Astrocyte (in vitro differentiated cells and primary cell): ENCODE data around the gene RAPGEF3.

ENCODE experiments used
- EZH2 ChIP-seq: IDR thresholded peaks from 2 replicates; pipeline ENCODE4 v1.6.1; 2012; ENCODE audit warnings: mild to moderate bottlenecking, low read length, inconsistent platforms; ENCODE audit not compliant: insufficient read depth
- TF ChIP-seq, protein P1 (sequence below): IDR thresholded peaks from 2 replicates; pipeline ENCODE4 v1.5.1; 2011; ENCODE audit warnings: low read depth, mild to moderate bottlenecking, inconsistent platforms, low read length, moderate library complexity; ENCODE audit not compliant: insufficient read depth

DNA sequence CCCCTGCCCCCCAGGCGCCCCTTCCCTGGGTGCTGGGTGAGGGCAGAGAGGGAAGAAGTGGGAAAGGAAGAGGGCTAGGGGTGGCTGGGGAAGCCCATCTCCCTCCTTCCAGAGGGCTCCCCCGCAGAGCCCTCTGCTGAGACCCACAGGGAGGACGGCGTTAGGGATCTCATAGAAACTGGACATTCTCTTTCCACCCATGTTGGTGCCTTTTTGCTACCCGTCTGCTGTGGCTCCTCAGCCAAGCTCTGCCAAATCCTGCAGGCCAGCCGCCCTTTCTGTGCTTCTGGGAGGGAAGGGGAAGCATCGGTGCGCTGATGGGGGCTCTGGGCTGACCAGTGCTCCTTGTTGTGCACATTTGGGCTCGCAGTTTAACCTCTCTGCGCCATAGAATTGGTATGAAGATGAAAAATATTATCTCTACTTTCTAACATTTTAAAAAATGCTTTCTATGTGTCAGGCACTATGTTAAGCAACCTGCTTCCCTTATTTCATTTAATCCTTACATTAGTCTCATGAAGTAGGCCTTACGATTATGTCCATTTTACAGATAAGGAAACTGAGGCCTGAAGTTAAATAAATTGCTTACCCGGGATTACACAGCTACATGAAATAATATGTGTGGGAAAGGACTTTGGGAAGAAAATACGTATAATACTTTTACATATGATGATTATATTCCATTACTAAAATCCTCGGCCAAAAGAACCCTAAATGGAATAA lies 15.3 kb upstream of the RAPGEF3 start:
- TF ChIP-seq, protein P1, sequence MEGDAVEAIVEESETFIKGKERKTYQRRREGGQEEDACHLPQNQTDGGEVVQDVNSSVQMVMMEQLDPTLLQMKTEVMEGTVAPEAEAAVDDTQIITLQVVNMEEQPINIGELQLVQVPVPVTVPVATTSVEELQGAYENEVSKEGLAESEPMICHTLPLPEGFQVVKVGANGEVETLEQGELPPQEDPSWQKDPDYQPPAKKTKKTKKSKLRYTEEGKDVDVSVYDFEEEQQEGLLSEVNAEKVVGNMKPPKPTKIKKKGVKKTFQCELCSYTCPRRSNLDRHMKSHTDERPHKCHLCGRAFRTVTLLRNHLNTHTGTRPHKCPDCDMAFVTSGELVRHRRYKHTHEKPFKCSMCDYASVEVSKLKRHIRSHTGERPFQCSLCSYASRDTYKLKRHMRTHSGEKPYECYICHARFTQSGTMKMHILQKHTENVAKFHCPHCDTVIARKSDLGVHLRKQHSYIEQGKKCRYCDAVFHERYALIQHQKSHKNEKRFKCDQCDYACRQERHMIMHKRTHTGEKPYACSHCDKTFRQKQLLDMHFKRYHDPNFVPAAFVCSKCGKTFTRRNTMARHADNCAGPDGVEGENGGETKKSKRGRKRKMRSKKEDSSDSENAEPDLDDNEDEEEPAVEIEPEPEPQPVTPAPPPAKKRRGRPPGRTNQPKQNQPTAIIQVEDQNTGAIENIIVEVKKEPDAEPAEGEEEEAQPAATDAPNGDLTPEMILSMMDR = no peak
- no peak for TF ChIP-seq EZH2
